ENCODE measurements around the gene MISFA. TPM values are rescaled to one million over a fixed set of nuclear protein-coding genes. Genes with fewer than 3 reads are reported as not detected.
A peak's percentile ranks its signal among the peaks of the same experiment; 100 is the strongest.
"Not testable (repeated sequence)": the region's sequence is repeated elsewhere in the genome, so short reads cannot be mapped to it uniquely, and the experiment has no call there.

The MISFA gene
- total and polyA plus RNA-seq, 5 donors: 8.2 to 16.4 (median 9.8) TPM

GRCh38 chr11:18618342-18619025, 18.9 kb downstream of the MISFA start:
- ATAC-seq (peak; percentile 31 to 70), DNase-seq (no peak)
- no peaks in the 10 kb centered on the region for H3K9me3 ChIP-seq (ENCODE audit: control insufficient read depth, low read length)
- no peaks in the 10 kb centered on the region for H3K4me1 ChIP-seq (ENCODE audit: control insufficient read depth, insufficient read depth, low read length)
- no peaks in the 10 kb centered on the region for H3K27me3 ChIP-seq (ENCODE audit: control insufficient read depth, insufficient read depth)
- H3K4me3 ChIP-seq (ENCODE audit: low read length): no peak overlapping the region
- 12% methylated on average over 5 of the region's 5 CpGs for WGBS
- H3K27ac ChIP-seq (ENCODE audit: low read length): no peak overlapping the region
- intact Hi-C loops (cut with DNase I): no loop called here

DNA sequence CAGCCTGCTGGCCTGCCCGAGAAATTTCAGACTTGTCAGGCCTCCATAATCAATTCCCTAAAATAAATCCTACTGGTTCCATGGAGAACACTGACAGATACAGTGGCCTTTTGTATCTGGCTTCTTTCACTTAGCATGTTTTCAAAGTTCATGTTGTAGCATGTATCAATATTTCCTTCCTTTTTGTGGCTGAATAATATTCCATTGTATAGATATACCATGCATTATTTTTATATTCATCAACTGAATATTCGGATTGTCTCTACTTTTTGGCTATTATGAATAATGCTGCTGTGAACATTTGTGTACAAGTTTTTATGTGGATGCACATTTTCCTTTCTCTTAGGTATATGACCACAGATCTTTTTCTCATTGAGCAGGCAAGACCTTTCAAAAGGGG, 24.1 kb downstream of the MISFA start:
- H3K4me3 ChIP-seq (ENCODE audit: low read length): no peak overlapping the region
- intact Hi-C loops (cut with DNase I): no loop called here
- H3K9me3 ChIP-seq (ENCODE audit: control insufficient read depth, low read length): no peaks in the 10 kb centered on the region
- ATAC-seq (no peak), DNase-seq (no peak)
- WGBS: 96% methylated on average over 2 of the region's 2 CpGs
- no peaks in the 10 kb centered on the region for H3K4me1 ChIP-seq (ENCODE audit: control insufficient read depth, insufficient read depth, low read length)
- H3K27me3 ChIP-seq (ENCODE audit: control insufficient read depth, insufficient read depth): no peaks in the 10 kb centered on the region
- no peak overlapping the region for H3K27ac ChIP-seq (ENCODE audit: low read length)

DNA sequence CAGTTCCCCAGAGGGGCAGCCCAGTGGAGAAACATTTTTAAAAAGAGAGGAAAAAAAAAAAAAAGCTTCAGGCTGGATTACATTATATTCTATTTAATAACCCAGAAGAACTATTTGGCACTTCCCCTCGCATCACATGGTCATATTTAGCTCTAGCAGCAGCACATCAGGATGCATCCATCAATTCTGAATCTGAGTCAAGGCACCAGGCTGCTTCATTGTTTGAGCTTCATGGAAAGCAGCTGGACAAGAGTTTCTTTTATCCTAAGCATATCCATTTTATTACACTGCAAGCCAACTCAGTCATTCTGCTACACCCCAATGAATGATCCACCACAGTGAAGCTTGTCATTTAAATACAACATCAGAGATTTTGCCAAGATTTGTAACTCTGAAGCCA, 24.6 kb downstream of the MISFA start:
- Histone ChIP-seq H3K9me3 (ENCODE audit: control insufficient read depth, low read length) (no peaks in the 10 kb centered on the region), H3K4me1 (ENCODE audit: control insufficient read depth, insufficient read depth, low read length) (no peaks in the 10 kb centered on the region), H3K27me3 (ENCODE audit: control insufficient read depth, insufficient read depth) (no peaks in the 10 kb centered on the region), H3K4me3 (ENCODE audit: low read length) (no peak overlapping the region), H3K27ac (ENCODE audit: low read length) (no peak overlapping the region)
- WGBS: 82% methylated on average over 1 of the region's 1 CpG
- DNase-seq (no peak), ATAC-seq (no peak)
- intact Hi-C loops (cut with DNase I): no loop called here

DNA sequence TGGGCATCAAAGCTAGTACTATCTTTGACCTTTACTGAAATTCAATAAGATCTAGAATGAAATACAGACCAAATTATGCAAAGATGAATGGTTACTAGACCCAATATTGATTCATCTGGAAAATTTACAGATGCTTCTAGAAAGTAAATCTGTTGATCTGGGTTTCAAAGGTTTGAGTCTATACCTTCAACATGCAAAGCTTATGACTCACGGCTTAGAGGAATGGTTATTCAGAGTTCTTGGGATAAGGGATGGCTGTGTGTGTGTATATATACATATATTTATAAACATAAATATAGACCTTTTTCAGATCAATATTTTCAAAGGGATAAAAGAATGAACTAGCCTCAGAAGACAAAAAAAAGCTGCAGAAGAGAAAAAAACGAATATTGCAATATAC, 33.3 kb downstream of the MISFA start:
- intact Hi-C loops (cut with DNase I): loop anchor here in 2 of 4 donors (10.0 kb wide), 1 partner anchor 72 kb away; no protein-coding TSS in a partner anchor
- WGBS: 47% methylated on average over 2 of the region's 2 CpGs
- H3K9me3 ChIP-seq (ENCODE audit: control insufficient read depth, low read length): no peaks in the 10 kb centered on the region
- no peaks in the 10 kb centered on the region for H3K27me3 ChIP-seq (ENCODE audit: control insufficient read depth, insufficient read depth)
- ATAC-seq (no peak), DNase-seq (no peak)
- H3K27ac ChIP-seq (ENCODE audit: low read length): no peak overlapping the region
- peak overlapping the region; percentile 94 for H3K4me3 ChIP-seq (ENCODE audit: low read length)
- H3K4me1 ChIP-seq (ENCODE audit: control insufficient read depth, insufficient read depth, low read length): peaks cover 2% of the 10 kb centered on the region

GRCh38 chr11:18633256-18634139, 33.9 kb downstream of the MISFA start:
- Histone ChIP-seq H3K4me3 (ENCODE audit: low read length) (peak overlapping the region; percentile 94), H3K27ac (ENCODE audit: low read length) (peak overlapping the region; percentile 87), H3K9me3 (ENCODE audit: control insufficient read depth, low read length) (no peaks in the 10 kb centered on the region), H3K27me3 (ENCODE audit: control insufficient read depth, insufficient read depth) (no peaks in the 10 kb centered on the region), H3K4me1 (ENCODE audit: control insufficient read depth, insufficient read depth, low read length) (peaks cover 2% of the 10 kb centered on the region)
- 9% methylated on average over 31 of the region's 31 CpGs for WGBS
- intact Hi-C loops (cut with DNase I): loop anchor here in 2 of 4 donors (10.0 kb wide), 1 partner anchor 71 kb away; no protein-coding TSS in a partner anchor
- ATAC-seq (no peak), DNase-seq (no peak)

- Histone ChIP-seq H3K27me3 (ENCODE audit: control insufficient read depth, insufficient read depth) (no peaks in the 10 kb centered on the region), H3K9me3 (ENCODE audit: control insufficient read depth, low read length) (no peaks in the 10 kb centered on the region), H3K4me3 (ENCODE audit: low read length) (peak within 1 kb of the TSS; percentile 94), H3K27ac (ENCODE audit: low read length) (peak within 1 kb of the TSS; percentile 99), H3K4me1 (ENCODE audit: control insufficient read depth, insufficient read depth, low read length) (peaks cover 2% of the 10 kb centered on the region)
- DNase-seq (peak; percentile 100), ATAC-seq (peak; percentile 99 to 100)
- WGBS: under 1% methylated on average over 60 of the region's 60 CpGs
- intact Hi-C loops (cut with DNase I): loop anchor here in 2 of 4 donors (10.0 kb wide), 1 partner anchor 70 kb away; no protein-coding TSS in a partner anchor
These were observed 34.8 kb downstream of the MISFA start, which contains the start of gene SPTY2D1 for GRCh38 chr11:18634140-18635032. Gene SPTY2D1 (minus strand): TSS chr11:18634342. CDS start chr11:18634257, 85 bp downstream.

DNA sequence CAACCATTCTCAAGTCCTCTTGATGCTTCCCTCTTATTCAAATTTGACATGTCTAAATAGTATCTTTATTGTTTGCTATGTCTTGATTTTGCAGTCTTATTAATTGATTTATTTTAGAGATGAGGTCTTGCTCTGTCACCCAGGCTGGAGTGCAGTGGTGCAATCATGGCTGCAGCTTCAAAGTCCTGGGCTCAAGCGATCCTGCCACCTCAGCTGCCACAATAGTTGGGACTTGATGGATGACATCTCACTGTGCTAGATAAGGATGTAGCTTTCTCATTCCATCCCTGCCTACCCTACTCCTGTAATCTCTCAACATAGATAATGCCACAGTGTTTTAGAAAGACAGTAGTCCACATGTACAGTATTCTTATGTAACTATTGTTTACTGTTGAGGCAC, 42.1 kb downstream of the MISFA start:
- no peaks in the 10 kb centered on the region for H3K4me1 ChIP-seq (ENCODE audit: control insufficient read depth, insufficient read depth, low read length)
- WGBS: 10% methylated on average over 1 of the region's 1 CpG
- intact Hi-C loops (cut with DNase I): no loop called here

DNA sequence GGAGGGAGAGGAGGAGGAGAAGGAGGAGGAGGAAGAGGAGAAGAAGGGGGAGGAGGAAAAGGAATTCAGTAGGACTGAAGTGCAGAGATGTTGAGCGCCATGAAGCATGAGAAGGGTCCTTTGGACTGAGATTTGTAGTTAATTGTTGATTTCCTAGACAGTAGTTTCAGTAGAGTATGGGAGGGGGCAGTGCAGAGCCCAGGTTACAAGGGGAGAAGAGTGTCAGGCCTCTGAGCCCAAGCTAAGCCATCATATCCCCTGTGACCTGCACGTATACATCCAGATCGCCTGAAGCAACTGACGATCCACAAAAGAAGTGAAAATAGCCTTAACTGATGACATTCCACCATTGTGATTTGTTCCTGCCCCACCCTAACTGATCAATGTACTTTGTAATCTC, 43.4 kb downstream of the MISFA start:
- H3K27ac ChIP-seq (ENCODE audit: low read length); DNase-seq: not testable (repeated sequence)

More for the DNA sequence above, 42.1 kb downstream of the MISFA start:
- DNase-seq (no peak), ATAC-seq (no peak)
- Histone ChIP-seq H3K27ac (ENCODE audit: low read length) (no peak overlapping the region), H3K9me3 (ENCODE audit: control insufficient read depth, low read length) (no peaks in the 10 kb centered on the region), H3K27me3 (ENCODE audit: control insufficient read depth, insufficient read depth) (no peaks in the 10 kb centered on the region), H3K4me3 (ENCODE audit: low read length) (no peak overlapping the region)

GRCh38 chr11:18650353-18650752, 50.8 kb downstream of the MISFA start:
- 73% methylated on average over 4 of the region's 4 CpGs for WGBS
- Histone ChIP-seq H3K9me3 (ENCODE audit: control insufficient read depth, low read length) (no peaks in the 10 kb centered on the region), H3K27me3 (ENCODE audit: control insufficient read depth, insufficient read depth) (no peaks in the 10 kb centered on the region), H3K27ac (ENCODE audit: low read length) (no peak overlapping the region), H3K4me1 (ENCODE audit: control insufficient read depth, insufficient read depth, low read length) (no peaks in the 10 kb centered on the region), H3K4me3 (ENCODE audit: low read length) (no peak overlapping the region)
- no peak for ATAC-seq
- DNase-seq: no peak
- intact Hi-C loops (cut with DNase I): no loop called here

More for the DNA sequence above, 43.4 kb downstream of the MISFA start:
- H3K9me3 ChIP-seq (ENCODE audit: control insufficient read depth, low read length); ATAC-seq; intact Hi-C loops (cut with DNase I); H3K4me1 ChIP-seq (ENCODE audit: control insufficient read depth, insufficient read depth, low read length); H3K4me3 ChIP-seq (ENCODE audit: low read length); H3K27me3 ChIP-seq (ENCODE audit: control insufficient read depth, insufficient read depth): not testable (repeated sequence)
- WGBS: 67% methylated on average over 4 of the region's 4 CpGs

DNA sequence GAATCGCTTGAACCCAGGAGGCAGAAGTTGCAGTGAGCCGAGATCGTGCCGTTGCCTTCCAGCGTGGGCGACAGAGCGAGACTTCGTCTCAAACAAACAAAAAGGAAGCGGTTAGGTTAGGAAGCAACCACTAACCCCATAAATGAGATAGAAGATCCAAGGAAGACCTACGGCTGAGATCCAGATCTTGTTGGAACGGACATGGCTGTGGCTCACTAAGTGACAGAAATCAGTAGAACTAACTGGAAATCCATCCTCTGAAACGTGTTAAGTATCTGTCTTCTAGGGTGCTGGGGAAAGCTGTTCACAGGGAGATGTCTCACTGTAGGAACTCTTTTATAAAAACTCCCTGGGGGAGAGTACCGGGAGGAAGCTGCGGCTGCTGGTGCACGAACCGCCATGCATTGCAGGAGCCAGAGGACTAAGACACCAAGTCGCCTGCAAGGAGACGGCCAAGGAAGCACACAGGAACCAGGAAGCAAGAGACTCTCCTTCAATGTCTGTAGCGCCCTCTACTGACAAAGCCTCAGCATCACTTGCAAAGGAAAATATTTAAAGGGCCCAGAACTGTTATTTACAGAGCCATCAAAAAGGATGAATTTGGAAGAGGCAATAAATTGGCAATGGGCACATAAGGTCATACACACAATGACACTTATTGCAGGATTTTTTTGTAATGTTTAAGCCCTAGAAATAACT, 51.4 kb downstream of the MISFA start:
- no peak overlapping the region for H3K27ac ChIP-seq (ENCODE audit: low read length)
- H3K27me3 ChIP-seq (ENCODE audit: control insufficient read depth, insufficient read depth): no peaks in the 10 kb centered on the region
- intact Hi-C loops (cut with DNase I): no loop called here
- no peak overlapping the region for H3K4me3 ChIP-seq (ENCODE audit: low read length)
- WGBS: 74% methylated on average over 19 of the region's 19 CpGs
- H3K4me1 ChIP-seq (ENCODE audit: control insufficient read depth, insufficient read depth, low read length): no peaks in the 10 kb centered on the region
- peak in 1 of 2 donors; percentile 31 for ATAC-seq
- no peaks in the 10 kb centered on the region for H3K9me3 ChIP-seq (ENCODE audit: control insufficient read depth, low read length)
- peak in 2 of 3 donors; percentile 57 to 59 for DNase-seq

Data from right cardiac atrium (tissue), 5 donors.